GM19043 (cell line): ENCODE data around the gene SIGLEC12.
A peak's percentile ranks its signal among the peaks of the same experiment; 100 is the strongest.

ENCODE experiments used
- ATAC-seq: cut with Tn5 transposase; IDR thresholded peaks from one replicate; pipeline ENCODE4 v1.9.1; 2021; ENCODE audit warnings: low read depth; ENCODE audit not compliant: unreplicated experiment

The SIGLEC12 gene

GRCh38 chr19:51501594-51502263, at the start of gene SIGLEC12:
SIGLEC12 (minus strand) TSS chr19:51501800; CDS start chr19:51501733, 67 bp downstream.
- ATAC-seq, result no peak

- no peak for ATAC-seq
Observed at GRCh38 chr19:51550848-51551672, 49.5 kb upstream of the SIGLEC12 start.

- ATAC-seq, result no peak
Observed at GRCh38 chr19:51549533-51550324, 48.1 kb upstream of the SIGLEC12 start.

- no peak for ATAC-seq
Observed at GRCh38 chr19:51548891-51549305, 47.3 kb upstream of the SIGLEC12 start.

GRCh38 chr19:51548213-51548651, 46.6 kb upstream of the SIGLEC12 start:
- ATAC-seq, result no peak

GRCh38 chr19:51547397-51548212, 46.0 kb upstream of the SIGLEC12 start:
- ATAC-seq, result no peak

- ATAC-seq, result no peak
Observed at GRCh38 chr19:51546650-51547396, 45.2 kb upstream of the SIGLEC12 start.

- ATAC-seq, result no peak
Observed at GRCh38 chr19:51546107-51546649, 44.6 kb upstream of the SIGLEC12 start.

GRCh38 chr19:51544038-51544437, 42.4 kb upstream of the SIGLEC12 start:
- ATAC-seq, result no peak

GRCh38 chr19:51542699-51543098, 41.1 kb upstream of the SIGLEC12 start:
- ATAC-seq, result no peak

GRCh38 chr19:51541458-51542357, 40.1 kb upstream of the SIGLEC12 start:
- ATAC-seq, result no peak

- ATAC-seq, result no peak
Observed at GRCh38 chr19:51539821-51540366, 38.3 kb upstream of the SIGLEC12 start.

- no peak for ATAC-seq
Observed at GRCh38 chr19:51535535-51535934, 33.9 kb upstream of the SIGLEC12 start.

GRCh38 chr19:51531349-51532315, 30.0 kb upstream of the SIGLEC12 start, which contains the start of gene SIGLEC6:
SIGLEC6 (minus strand) TSS chr19:51531670; CDS start chr19:51531648, 22 bp downstream.
- peak; percentile 79 for ATAC-seq

- ATAC-seq, result no peak
Observed at GRCh38 chr19:51530616-51531015, 29.0 kb upstream of the SIGLEC12 start.

- ATAC-seq, result no peak
Observed at GRCh38 chr19:51529301-51529700, 27.7 kb upstream of the SIGLEC12 start.

GRCh38 chr19:51525651-51526050, 24.1 kb upstream of the SIGLEC12 start:
- ATAC-seq, result no peak
